A172 (cell line): ENCODE data around the gene EHMT2. TPM values are rescaled to one million over a fixed set of nuclear protein-coding genes. Genes with fewer than 3 reads are reported as not detected.
A peak's percentile ranks its signal among the peaks of the same experiment; 100 is the strongest.
"Not testable (repeated sequence)": the region's sequence is repeated elsewhere in the genome, so short reads cannot be mapped to it uniquely, and the experiment has no call there.

Experiments
- DNase-seq: peaks from one replicate; pipeline ENCODE4 v3.0.0-alpha.2; 2015; ENCODE audit warnings: low spot score
- total RNA-seq: library from RNA; depleted of rRNA; stranded (reverse); fragments of >200 nt; shearing (Covaris generic); gene quantifications from 2 replicates; pipeline ENCODE4 v1.2.3, GENCODE V29; 2014; rRNA removed

The EHMT2 gene
- total RNA-seq: 75.5 and 85.7 TPM in 2 replicates

DNA sequence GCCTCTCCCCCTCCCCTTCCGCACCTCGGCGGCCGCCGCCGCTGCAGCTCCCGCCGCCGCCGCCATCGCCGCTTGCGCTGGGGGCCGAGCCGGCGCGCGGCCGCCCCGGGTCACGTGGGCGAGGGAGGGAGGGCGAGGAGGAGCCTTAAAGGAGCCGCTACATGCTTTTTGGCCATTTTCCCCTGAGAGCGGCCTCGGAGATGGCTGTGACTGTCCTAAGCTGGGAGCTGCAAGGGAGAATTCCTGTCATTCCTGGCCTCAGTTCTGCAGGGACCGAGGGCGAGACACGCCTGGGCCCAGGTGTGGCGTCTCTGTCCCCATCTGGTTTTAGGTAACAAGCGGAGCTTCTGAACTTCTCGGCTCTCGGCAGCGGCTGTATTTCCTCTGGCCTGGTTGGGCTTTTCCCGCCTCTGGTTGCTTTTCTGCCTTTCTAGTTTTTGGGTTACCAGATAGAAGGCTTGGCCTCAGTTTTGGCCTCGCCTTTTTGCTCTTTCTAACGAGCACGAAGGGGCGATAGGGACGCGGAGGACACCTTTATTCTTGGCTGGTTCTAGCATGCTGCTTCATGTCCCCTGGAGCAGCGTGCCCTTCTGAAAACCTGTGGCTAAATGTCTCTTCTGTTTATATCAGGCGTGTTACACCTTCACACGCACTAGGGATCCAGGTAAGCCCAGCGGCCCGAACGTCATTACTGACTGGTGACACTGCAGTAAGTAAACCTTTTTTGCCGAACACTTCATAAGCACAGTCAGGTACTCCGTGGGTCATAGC is at the start of gene EHMT2:
Gene EHMT2 (minus strand): TSS at position 87 of the 771 bp plus-strand sequence. CDS start 21 bp downstream, at position 66.
- peak; percentile 68 for DNase-seq

DNA sequence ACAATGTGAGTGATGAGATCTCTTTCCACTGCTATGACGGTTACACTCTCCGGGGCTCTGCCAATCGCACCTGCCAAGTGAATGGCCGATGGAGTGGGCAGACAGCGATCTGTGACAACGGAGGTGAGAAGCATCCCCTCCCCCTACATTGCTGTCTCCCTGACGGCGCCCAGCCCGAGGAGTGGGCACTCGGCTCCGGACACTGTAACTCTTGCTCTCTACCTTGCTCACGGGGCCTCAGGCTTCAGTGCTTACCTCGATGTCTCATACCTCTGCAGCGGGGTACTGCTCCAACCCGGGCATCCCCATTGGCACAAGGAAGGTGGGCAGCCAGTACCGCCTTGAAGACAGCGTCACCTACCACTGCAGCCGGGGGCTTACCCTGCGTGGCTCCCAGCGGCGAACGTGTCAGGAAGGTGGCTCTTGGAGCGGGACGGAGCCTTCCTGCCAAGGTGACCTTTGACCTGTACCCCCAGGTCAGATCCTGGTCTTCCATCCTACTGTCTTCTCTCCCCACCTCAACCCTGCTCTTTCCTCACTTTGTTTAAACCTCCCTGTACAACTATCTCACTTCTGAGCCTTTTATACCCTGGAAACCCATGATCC is 49.7 kb upstream of the EHMT2 start:
- DNase-seq: no peak

DNA sequence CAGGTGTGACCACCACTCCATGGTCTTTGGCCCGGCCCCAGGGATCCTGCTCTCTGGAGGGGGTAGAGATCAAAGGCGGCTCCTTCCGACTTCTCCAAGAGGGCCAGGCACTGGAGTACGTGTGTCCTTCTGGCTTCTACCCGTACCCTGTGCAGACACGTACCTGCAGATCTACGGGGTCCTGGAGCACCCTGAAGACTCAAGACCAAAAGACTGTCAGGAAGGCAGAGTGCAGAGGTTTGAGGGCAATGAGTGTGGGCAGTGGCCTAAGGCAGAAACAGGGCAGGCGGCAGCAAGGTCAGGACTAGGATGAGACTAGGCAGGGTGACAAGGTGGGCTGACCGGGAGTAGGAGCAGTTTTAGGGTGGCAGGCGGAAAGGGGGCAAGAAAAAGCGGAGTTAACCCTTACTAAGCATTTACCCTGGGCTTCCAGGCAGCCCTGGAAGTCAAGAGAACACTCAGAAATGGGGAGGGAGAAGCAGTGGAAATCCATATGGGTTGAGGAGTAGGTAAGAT is 48.9 kb upstream of the EHMT2 start:
- no peak for DNase-seq

DNA sequence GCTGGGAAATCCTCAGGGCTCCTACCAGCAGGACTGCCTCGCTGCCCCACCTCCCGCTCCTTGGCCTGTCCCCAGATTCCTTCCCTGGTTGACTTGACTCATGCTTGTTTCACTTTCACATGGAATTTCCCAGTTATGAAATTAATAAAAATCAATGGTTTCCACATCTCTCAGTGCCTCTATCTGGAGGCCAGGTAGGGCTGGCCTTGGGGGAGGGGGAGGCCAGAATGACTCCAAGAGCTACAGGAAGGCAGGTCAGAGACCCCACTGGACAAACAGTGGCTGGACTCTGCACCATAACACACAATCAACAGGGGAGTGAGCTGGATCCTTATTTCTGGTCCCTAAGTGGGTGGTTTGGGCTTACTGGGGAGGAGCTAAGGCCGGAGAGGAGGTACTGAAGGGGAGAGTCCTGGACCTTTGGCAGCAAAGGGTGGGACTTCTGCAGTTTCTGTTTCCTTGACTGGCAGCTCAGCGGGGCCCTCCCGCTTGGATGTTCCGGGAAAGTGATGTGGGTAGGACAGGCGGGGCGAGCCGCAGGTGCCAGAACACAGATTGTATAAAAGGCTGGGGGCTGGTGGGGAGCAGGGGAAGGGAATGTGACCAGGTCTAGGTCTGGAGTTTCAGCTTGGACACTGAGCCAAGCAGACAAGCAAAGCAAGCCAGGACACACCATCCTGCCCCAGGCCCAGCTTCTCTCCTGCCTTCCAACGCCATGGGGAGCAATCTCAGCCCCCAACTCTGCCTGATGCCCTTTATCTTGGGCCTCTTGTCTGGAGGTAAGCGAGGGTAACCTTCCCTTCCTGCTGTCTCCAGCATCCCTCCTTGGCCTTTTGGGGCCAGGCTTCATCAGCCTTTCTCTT is 48.2 kb upstream of the EHMT2 start, which contains the start of gene CFB:
Gene CFB (plus strand): TSS at position 589 of the 863 bp plus-strand sequence. CDS start 127 bp downstream, at position 716.
- peak; percentile 84 for DNase-seq

DNA sequence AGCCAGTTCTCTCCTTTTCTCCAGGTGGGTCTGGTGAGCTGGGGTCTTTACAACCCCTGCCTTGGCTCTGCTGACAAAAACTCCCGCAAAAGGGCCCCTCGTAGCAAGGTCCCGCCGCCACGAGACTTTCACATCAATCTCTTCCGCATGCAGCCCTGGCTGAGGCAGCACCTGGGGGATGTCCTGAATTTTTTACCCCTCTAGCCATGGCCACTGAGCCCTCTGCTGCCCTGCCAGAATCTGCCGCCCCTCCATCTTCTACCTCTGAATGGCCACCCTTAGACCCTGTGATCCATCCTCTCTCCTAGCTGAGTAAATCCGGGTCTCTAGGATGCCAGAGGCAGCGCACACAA is 47.6 kb upstream of the EHMT2 start:
- DNase-seq: no peak

DNA sequence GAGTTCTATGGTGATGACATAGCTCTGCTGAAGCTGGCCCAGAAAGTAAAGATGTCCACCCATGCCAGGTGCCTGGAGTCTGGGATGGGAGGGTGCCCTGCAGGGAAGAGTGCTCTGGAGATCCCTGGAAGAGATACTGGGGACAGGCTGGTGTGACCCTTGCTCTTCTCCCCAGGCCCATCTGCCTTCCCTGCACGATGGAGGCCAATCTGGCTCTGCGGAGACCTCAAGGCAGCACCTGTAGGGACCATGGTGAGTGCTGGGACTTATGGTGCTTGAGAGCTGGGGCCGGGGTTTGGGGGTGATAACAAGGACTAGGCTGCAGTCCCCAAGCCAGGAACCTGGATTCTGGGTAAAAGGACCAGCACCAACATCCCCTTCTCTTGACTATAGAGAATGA is 46.2 kb upstream of the EHMT2 start:
- no peak for DNase-seq

DNA sequence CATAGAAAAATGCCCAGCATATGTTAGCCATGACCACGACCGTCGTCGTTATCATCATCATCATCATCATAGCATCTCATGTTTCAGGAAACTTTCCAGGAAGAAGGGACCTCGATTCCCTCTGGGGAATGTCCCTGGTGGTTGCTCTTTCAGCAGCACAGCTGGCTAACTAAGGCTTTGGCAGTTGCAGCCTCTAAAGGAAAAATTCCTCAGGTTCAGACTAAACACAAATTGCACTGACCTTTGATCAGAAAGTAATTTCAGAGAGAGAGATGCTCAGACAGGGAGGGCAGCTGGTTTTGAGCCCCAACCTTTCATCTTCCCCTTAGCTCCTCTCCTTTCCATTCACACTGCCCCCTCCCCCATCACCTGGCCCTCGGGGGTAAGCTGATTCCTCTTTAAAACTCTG is 42.8 kb upstream of the EHMT2 start:
- peak; percentile 52 for DNase-seq

DNA sequence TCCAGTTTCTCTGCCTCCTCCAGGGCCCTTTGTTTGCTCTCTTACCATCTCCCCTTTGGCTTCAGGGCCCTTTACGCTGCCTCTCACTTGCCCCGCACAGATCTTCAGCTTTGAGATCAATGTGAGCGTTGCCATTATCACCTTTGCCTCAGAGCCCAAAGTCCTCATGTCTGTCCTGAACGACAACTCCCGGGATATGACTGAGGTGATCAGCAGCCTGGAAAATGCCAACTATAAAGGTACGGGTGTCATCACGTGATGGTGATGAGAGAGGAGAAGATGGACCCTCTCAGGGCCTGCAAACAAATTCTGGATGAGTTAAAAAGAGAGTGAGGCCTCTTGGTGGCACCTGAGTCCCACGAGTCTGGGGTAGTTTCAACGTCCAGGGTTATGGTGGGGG is 38.3 kb upstream of the EHMT2 start:
- no peak for DNase-seq

DNA sequence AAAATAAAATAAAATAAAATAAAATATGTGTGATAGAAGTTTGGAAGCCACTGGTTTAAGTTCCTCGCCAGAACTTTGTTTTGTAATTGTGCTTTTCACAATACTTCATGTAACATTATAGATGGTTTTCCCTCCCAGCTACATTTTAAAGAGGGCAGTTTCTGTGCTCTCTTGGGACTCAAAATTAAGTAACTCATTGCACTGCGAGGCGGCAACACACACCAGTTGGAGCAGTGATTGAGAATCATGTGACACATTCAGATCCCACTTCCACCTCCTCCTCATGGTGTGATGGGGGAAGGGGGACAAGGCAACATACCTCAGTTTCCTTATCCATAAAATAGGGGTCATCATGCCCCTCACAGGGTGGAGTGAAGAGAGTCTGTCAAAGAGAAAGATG is 37.5 kb upstream of the EHMT2 start:
- DNase-seq: no peak

DNA sequence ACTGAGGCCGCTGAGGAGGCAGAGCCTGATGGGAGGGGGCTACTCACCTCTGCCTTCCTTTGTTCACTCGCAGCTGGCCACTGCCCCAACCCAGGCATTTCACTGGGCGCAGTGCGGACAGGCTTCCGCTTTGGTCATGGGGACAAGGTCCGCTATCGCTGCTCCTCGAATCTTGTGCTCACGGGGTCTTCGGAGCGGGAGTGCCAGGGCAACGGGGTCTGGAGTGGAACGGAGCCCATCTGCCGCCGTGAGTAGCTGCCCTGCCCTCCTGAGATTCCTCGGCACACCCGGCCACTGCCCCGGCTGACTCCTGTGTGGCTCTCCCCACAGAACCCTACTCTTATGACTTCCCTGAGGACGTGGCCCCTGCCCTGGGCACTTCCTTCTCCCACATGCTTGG is 36.0 kb upstream of the EHMT2 start:
- no peak for DNase-seq

DNA sequence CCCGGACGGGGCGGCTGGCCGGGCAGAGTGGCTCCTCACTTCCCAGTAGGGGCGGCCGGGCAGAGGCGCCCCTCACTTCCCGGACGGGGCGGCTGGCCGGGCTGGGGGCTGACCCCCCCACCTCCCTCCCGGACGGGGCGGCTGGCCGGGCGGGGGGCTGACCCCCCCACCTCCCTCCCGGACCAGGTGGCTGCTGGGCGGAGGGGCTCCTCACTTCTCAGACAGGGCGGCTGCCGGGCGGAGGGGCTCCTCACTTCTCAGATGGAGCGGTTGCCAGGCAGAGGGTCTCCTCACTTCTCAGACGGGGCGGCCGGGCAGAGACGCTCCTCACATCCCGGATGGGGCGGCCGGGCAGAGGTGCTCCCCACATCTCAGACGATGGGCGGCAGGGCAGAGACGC is 34.6 kb upstream of the EHMT2 start:
- DNase-seq: not testable (repeated sequence)

DNA sequence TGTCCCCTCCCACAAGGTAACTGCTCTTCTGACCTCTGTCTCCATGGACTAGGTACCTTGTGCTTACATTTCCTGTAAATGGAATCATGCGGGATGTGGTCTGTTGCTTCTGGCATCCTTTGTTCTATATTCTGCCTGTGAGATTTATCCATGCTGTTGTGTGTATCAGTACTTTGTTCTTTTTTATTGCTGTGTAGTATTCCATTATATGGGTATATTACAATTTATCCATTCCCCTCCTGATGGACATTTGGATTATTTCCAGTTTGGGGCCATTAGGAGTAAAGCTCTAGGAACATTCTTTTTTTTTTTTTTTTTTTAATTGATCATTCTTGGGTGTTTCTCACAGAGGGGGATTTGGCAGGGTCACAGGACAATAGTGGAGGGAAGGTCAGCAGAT is 33.5 kb upstream of the EHMT2 start:
- no peak for DNase-seq

DNA sequence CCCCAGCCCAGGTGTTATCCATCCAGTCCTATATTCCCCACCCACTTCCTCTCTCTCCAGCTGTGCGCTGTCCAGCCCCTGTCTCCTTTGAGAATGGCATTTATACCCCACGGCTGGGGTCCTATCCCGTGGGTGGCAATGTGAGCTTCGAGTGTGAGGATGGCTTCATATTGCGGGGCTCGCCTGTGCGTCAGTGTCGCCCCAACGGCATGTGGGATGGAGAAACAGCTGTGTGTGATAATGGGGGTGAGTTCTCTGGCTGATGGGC is 31.1 kb upstream of the EHMT2 start:
- no peak for DNase-seq

DNA sequence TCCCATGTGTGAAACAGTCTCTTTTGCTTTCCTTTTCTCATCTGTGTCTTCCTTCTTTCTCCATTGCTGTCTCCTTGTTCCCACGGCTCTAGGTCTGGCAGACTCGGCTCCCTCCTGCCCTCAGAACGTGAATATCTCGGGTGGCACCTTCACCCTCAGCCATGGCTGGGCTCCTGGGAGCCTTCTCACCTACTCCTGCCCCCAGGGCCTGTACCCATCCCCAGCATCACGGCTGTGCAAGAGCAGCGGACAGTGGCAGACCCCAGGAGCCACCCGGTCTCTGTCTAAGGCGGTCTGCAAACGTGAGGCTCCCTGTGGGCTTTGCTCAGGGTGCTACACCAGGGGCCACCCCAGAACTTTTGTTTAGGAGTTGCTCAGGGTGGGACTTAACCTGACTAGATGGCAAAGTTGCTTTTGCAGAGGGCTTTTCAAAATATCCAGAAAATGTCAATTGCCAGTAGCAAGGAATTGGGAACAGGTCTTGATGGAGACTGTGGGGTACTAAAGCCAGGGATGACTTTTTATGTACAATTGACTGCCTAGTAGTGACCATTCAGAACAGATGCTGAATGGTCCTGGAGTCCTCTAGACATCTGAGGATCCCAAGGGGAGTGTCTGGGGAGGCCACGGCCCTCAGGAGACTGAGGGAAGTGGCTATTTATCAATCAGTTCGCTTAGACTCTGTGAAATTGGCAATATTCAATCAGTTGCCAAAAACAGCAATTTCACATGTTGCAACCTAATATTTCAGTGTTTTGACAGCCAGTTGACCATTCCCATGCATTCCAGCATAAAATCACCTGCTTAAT is 30.6 kb upstream of the EHMT2 start:
- no peak for DNase-seq

DNA sequence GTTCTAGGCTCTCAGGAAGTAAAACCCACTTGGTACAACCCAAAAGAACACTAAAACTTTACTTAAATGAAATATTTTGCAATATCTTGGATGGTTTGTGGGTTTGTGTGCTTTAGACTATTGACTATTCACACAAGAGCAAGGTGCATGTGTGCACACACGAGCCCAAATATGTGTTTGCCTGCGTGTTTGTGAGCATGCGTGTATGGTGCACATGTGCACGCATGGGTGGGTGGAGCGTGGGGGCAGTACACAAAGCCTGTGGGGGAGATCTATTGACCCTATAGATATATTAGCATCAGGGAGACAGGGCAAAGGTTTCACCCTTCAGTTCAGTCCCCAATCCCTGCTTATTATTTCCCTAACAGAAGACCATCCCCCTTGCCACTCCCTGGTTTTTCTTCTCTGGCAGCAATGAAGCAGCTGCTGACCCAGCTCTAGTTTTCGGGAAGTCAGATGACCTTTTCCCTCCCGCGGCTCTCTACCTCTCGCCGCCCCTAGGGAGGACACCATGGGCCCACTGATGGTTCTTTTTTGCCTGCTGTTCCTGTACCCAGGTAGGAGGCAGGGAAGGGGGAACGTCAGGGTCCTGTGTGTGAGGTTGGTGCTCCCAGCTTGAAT is 29.9 kb upstream of the EHMT2 start, which contains the start of gene C2:
Gene C2 (plus strand): TSS at position 476 of the 621 bp plus-strand sequence. CDS start 36 bp downstream, at position 512.
- no peak for DNase-seq

DNA sequence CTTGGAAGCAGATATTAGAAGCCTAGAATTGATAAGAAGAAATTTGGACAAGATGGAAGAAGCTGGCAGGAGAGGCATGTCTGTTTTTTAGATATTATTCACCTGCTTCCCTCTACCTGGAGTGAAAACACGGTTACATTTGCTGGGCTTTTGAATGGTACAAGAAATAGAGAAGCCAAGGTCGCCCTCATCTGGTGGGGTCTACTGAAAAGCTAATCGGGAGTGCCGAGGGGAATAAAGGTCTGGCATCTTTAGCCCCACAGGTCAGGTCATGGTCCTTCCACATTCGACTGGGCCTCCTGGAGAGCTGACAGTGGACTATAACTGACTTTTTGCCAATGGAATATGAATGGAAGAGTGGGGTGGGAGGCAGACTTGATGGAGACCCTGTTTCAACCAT is 25.4 kb upstream of the EHMT2 start:
- no peak for DNase-seq

DNA sequence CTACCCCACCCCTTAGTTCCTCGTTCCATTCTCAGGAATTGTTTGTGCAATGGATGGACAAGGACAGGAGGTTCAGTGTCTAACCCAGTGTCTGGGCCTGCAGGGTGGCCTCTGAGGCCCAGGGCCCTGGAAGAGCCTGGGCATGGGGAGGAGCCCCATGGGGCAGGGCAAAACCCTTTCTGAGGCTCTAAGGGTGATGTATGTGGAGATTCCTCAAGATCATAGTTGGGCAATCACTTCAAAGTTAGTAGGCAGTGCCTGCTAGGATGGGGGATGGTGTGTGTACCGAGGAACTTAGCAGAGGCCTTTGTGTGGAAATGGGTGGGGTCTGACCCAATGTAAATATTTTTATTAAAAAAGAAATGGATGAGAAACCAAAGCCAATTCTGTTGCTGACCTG is 23.3 kb upstream of the EHMT2 start:
- DNase-seq: no peak

DNA sequence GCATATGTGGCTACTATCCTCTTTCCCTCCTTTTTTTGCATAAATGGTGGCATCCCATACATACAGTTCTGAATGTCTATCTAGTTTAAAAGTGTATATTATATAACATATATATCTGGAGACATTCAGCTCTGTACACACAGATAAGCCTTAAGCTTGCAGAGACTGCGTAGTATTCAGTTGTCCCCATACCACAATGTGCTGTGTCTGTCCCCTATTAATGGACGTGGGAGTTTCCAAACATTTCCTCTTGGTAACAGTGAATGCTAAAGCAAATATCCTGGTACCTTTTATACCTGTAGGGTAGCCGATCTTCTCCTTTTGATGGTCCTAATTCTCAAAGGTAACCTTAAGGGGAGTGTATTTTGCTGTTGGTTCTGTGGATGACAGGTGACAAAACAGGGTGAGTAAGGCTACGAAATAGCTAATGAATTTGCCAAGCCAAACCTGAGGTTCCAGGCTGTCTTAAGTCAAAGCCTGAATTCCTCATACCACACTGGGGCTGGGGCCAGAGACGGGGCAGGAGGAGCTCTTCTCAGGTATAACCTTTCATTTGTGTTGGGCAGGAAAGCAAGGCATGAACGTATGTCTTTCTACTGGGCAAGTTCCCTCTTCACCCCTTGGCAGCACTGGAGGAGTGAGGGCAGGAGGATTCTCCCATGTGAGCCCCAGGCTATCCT is 22.3 kb upstream of the EHMT2 start:
- no peak for DNase-seq

DNA sequence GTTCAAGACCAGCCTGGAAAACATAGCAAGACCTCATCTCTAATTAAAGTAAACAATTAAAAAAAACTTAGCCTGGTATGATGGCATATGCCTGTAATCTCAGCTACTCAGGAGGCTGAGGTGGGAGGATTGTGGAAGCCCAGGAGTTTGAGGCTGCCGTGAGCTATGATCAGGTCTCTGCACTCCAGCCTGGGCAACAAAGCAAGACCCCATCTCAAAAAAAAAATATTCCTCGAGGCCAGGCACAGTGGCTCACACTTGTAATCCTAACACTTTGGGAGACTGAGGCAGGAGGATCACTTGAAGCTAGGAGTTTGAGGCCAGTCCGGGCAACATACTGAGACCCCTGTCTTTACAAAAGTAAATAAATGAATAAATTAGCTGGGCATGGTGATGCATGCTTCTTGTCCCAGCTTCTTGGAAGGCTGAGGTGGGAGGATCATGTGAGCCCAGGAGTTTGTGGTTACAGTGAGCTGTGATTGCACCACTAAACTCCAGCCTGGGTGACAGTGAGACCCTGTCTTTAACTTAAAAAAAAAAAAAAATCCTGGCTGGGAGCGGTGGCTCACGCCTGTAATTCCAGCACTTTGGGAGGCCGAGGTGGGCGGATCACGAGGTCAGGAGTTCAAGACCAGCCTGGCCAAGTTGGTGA is 20.7 kb upstream of the EHMT2 start:
- no peak for DNase-seq

DNA sequence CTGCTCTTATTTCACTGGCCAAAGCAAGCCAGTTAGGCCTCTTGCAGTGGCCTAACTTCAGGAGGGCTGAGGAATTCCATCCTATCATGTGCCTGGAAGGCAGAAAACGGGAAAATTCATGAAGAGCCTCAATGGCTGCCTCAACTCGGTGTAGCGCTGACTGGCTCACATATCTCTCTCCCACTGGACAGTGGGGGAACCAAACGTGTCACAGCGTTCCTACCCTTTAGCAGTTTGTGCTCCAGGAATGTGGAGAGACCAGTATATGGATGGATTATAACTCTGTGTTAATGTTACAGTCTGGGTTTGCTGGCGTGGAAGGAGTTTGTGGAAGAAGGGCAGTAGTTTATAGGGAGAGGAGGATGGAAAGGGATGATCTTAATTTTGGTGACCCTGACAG is 18.3 kb upstream of the EHMT2 start:
- DNase-seq: no peak
